ENCODE results near the gene ZNF317. TPM values are rescaled to one million over a fixed set of nuclear protein-coding genes. Genes with fewer than 3 reads are reported as not detected.

ZNF317 gene
- total RNA-seq, 1 donor from 2014 or later: 40.3 TPM

- TF ChIP-seq CTCF (conservative IDR thresholded peaks at IDR 0.05): no peak
- no peak for DNase-seq (ENCODE audit: extremely low spot score, unreplicated experiment)
- no peaks in the 10 kb centered on the region for H3K9me3 Mint-ChIP-seq
- H3K36me3 Mint-ChIP-seq: peaks cover 4% of the 10 kb centered on the region
- no peak overlapping the region for H3K4me3 Mint-ChIP-seq
- no peaks in the 10 kb centered on the region for H3K27me3 Mint-ChIP-seq
- no peak overlapping the region for H3K27ac Mint-ChIP-seq
- H3K4me1 Mint-ChIP-seq (ENCODE audit: unreplicated experiment): no peaks in the 10 kb centered on the region
Observed at GRCh38 chr19:9171393-9171991, 31.3 kb downstream of the ZNF317 start.

- no peaks in the 10 kb centered on the region for H3K27me3 Mint-ChIP-seq
- no peaks in the 10 kb centered on the region for H3K4me1 Mint-ChIP-seq (ENCODE audit: unreplicated experiment)
- no peak overlapping the region for H3K27ac Mint-ChIP-seq
Observed at GRCh38 chr19:9175326-9175725, 35.1 kb downstream of the ZNF317 start.

GRCh38 chr19:9178901-9179300 is 38.7 kb downstream of the ZNF317 start, which contains the start of gene OR7D2:
TSS of gene OR7D2 (plus strand) at chr19:9178979. CDS start at chr19:9185782, 6,803 bp downstream.
- peaks cover 7% of the 10 kb centered on the region for H3K36me3 Mint-ChIP-seq
- H3K9me3 Mint-ChIP-seq: no peaks in the 10 kb centered on the region
- H3K4me1 Mint-ChIP-seq (ENCODE audit: unreplicated experiment): no peaks in the 10 kb centered on the region
- H3K27ac Mint-ChIP-seq: no peak within 1 kb of the TSS
- TF ChIP-seq CTCF (conservative IDR thresholded peaks at IDR 0.05): no peak
- no peak for DNase-seq (ENCODE audit: extremely low spot score, unreplicated experiment)
- H3K4me3 Mint-ChIP-seq: no peak within 1 kb of the TSS
- H3K27me3 Mint-ChIP-seq: no peaks in the 10 kb centered on the region

More at GRCh38 chr19:9175326-9175725, 35.1 kb downstream of the ZNF317 start:
- Mint-ChIP-seq H3K9me3 (no peaks in the 10 kb centered on the region), H3K36me3 (peaks cover 8% of the 10 kb centered on the region), H3K4me3 (no peak overlapping the region)
- DNase-seq (ENCODE audit: extremely low spot score, unreplicated experiment): no peak
- no peak for TF ChIP-seq CTCF (conservative IDR thresholded peaks at IDR 0.05)

GRCh38 chr19:9183000-9183399 is 42.8 kb downstream of the ZNF317 start:
- no peak for TF ChIP-seq CTCF (conservative IDR thresholded peaks at IDR 0.05)

GRCh38 chr19:9187191-9187590 is 47.0 kb downstream of the ZNF317 start:
- no peaks in the 10 kb centered on the region for H3K27me3 Mint-ChIP-seq
- no peak for DNase-seq (ENCODE audit: extremely low spot score, unreplicated experiment)
- peaks cover 9% of the 10 kb centered on the region for H3K36me3 Mint-ChIP-seq
- no peak overlapping the region for H3K4me3 Mint-ChIP-seq
- no peaks in the 10 kb centered on the region for H3K4me1 Mint-ChIP-seq (ENCODE audit: unreplicated experiment)
- no peak overlapping the region for H3K27ac Mint-ChIP-seq
- H3K9me3 Mint-ChIP-seq: peaks cover 5% of the 10 kb centered on the region
- no peak for TF ChIP-seq CTCF (conservative IDR thresholded peaks at IDR 0.05)

More at GRCh38 chr19:9183000-9183399, 42.8 kb downstream of the ZNF317 start:
- no peak for DNase-seq (ENCODE audit: extremely low spot score, unreplicated experiment)
- Mint-ChIP-seq H3K9me3 (peaks cover 5% of the 10 kb centered on the region), H3K36me3 (peaks cover 9% of the 10 kb centered on the region), H3K27ac (no peak overlapping the region), H3K4me1 (ENCODE audit: unreplicated experiment) (no peaks in the 10 kb centered on the region), H3K27me3 (no peaks in the 10 kb centered on the region), H3K4me3 (no peak overlapping the region)

All from type B pancreatic cell (in vitro differentiated cells).